ENCODE results near the gene CEP131. TPM values are rescaled to one million over a fixed set of nuclear protein-coding genes. Genes with fewer than 3 reads are reported as not detected.

Gene CEP131
- total and polyA plus RNA-seq, 3 experiments from 2014 or later, result 6.5 to 13.3 (median 13.2) TPM

GRCh38 chr17:81167638-81168037 lies 55.1 kb downstream of the CEP131 start:
- Histone ChIP-seq H3K27ac (ENCODE audit: low read depth, low read length) (no peak overlapping the region), H3K27me3 (ENCODE audit: insufficient read depth, low read length, poor library complexity, severe bottlenecking) (peaks cover 9% of the 10 kb centered on the region), H3K36me3 (ENCODE audit: insufficient read depth, low read length) (no peaks in the 10 kb centered on the region), H3K4me1 (ENCODE audit: insufficient read depth, low read length) (no peaks in the 10 kb centered on the region), H3K4me3 (ENCODE audit: low read length) (no peak overlapping the region), H3K9me3 (ENCODE audit: low read length) (no peaks in the 10 kb centered on the region)
- no peaks in the 10 kb centered on the region for H3K36me3 Mint-ChIP-seq
- H3K4me3 Mint-ChIP-seq, result no peak overlapping the region
- ChIA-PET POLR2A (no interaction called here), CTCF (no interaction called here)
- peaks cover 15 to 20% of the 10 kb centered on the region in 2 donors for H3K27me3 Mint-ChIP-seq
- H3K4me1 Mint-ChIP-seq, result peaks cover 0 to 2% (median 0%) of the 10 kb centered on the region in 3 donors
- DNase-seq, result no peak
- H3K9me3 Mint-ChIP-seq, result no peaks in the 10 kb centered on the region
- H3K27ac Mint-ChIP-seq, result no peak overlapping the region

DNA sequence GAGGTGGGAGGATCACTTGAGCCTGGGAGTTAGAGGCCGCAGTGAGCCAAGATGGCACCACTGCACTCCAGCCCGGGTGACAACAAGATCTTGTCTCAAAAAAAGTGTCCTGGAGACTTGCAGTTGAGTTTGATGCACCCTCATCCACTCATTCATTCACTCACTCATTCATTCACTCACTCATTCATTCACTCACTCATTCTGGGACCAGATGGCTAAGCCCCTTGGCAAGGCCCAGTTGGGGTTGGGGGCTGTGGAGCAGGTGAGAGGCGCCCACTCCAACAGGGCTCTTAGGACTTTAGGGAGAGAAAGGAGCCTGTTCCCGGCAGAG lies 55.6 kb downstream of the CEP131 start:
- peaks cover 15 to 23% of the 10 kb centered on the region in 2 donors for H3K27me3 Mint-ChIP-seq
- Histone ChIP-seq H3K27me3 (ENCODE audit: insufficient read depth, low read length, poor library complexity, severe bottlenecking) (peaks cover 9% of the 10 kb centered on the region), H3K4me1 (ENCODE audit: insufficient read depth, low read length) (no peaks in the 10 kb centered on the region), H3K36me3 (ENCODE audit: insufficient read depth, low read length) (no peaks in the 10 kb centered on the region), H3K4me3 (ENCODE audit: low read length) (no peak overlapping the region), H3K9me3 (ENCODE audit: low read length) (no peaks in the 10 kb centered on the region), H3K27ac (ENCODE audit: low read depth, low read length) (no peak overlapping the region)
- no peaks in the 10 kb centered on the region for H3K36me3 Mint-ChIP-seq
- H3K4me3 Mint-ChIP-seq, result peak overlapping the region in 5 of 7 donors; percentile 13 to 73 (median 30)
- no peak overlapping the region for H3K27ac Mint-ChIP-seq
- H3K4me1 Mint-ChIP-seq, result peaks cover 0 to 2% (median 0%) of the 10 kb centered on the region in 3 donors
- H3K9me3 Mint-ChIP-seq, result no peaks in the 10 kb centered on the region
- ChIA-PET POLR2A (no interaction called here), CTCF (no interaction called here)
- no peak for DNase-seq

DNA sequence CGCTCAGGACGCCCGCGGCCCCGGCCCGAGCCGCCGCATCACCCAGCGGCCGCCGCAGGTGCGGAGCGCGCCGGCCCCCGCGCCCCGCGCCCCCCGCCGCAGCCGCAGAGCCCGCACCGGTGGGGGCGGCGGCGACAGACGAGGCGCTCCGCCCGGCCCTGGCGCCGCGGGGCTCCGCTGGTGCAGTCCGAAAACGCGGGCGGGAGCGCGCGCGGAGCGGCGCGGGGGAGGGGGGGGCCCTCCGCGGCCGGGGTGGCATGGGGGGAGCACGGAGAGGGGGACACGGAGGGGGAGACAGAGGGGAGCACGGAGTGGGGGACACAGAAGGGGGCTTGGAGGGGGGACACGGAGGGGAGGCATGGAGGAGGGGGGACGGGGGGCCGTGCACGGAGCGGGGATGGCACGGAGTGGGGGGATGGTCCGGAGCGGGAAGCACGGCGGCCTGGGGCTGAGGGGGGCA lies 56.7 kb downstream of the CEP131 start, which contains the start of gene AATK:
Gene AATK (minus strand): TSS at position 189 of the 460 bp plus-strand sequence. CDS start 229 bp downstream, outside the sequence.
- Mint-ChIP-seq H3K27me3 (peaks cover 17 to 26% of the 10 kb centered on the region in 2 donors), H3K4me3 (peak within 1 kb of the TSS in 4 of 7 donors; percentile 13 to 34 (median 29)), H3K4me1 (peaks cover 0 to 5% (median 1%) of the 10 kb centered on the region in 3 donors), H3K9me3 (no peaks in the 10 kb centered on the region), H3K27ac (no peak within 1 kb of the TSS), H3K36me3 (no peaks in the 10 kb centered on the region)
- no peaks in the 10 kb centered on the region for H3K9me3 ChIP-seq (ENCODE audit: low read length)
- H3K27me3 ChIP-seq (ENCODE audit: insufficient read depth, low read length, poor library complexity, severe bottlenecking), result peaks cover 9% of the 10 kb centered on the region
- no peak for DNase-seq
- ChIA-PET POLR2A (no interaction called here), CTCF (no interaction called here)
- H3K27ac ChIP-seq (ENCODE audit: low read depth, low read length), result no peak within 1 kb of the TSS
- H3K4me1 ChIP-seq (ENCODE audit: insufficient read depth, low read length), result no peaks in the 10 kb centered on the region
- H3K36me3 ChIP-seq (ENCODE audit: insufficient read depth, low read length), result no peaks in the 10 kb centered on the region
- H3K4me3 ChIP-seq (ENCODE audit: low read length), result no peak within 1 kb of the TSS

DNA sequence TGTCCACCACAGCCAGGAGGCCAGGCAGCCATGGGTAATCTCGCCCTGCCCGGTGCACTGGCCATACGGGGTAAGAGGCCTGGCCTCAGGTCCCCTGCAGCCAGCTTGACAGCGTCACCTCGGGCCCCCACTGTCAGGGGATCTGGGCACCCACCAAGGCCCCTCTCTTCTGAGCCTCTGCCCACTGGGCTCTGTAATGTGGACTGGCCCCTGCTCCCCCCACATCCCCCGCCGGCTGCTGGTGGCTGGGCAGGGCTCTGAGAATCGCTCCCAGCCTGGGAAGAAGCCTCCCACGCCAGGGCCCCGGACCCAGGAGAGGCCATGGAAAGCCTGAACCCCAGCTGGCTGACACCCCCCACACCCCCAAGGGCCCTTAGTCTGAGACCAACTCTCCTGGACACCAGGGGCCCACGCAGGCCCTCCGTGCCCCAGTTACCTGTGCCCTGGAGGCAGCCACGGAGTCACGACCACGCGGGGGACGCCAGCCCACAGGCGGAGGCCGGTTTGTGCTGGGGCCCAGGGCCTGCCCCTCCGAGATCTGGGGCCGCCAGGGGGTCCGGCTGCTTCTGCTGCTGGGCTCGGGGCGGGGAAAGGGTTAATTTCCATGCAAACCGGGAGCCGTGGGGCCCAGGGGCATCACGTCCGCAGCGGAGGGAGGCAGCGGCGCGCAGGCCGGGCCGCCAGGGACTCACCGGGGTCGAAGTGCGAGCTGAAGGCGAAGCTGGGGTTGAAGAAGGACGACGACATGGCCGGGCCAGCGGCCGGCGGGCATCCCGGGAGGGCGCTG lies 57.3 kb downstream of the CEP131 start, which contains the start of gene PVALEF:
Gene PVALEF (plus strand): TSS at position 262 of the 787 bp plus-strand sequence. CDS start 15,720 bp downstream, outside the sequence.
- Histone ChIP-seq H3K27ac (ENCODE audit: low read depth, low read length) (no peak within 1 kb of the TSS), H3K36me3 (ENCODE audit: insufficient read depth, low read length) (no peaks in the 10 kb centered on the region), H3K4me3 (ENCODE audit: low read length) (no peak within 1 kb of the TSS), H3K27me3 (ENCODE audit: insufficient read depth, low read length, poor library complexity, severe bottlenecking) (peaks cover 9% of the 10 kb centered on the region), H3K9me3 (ENCODE audit: low read length) (no peaks in the 10 kb centered on the region), H3K4me1 (ENCODE audit: insufficient read depth, low read length) (no peaks in the 10 kb centered on the region)
- Mint-ChIP-seq H3K4me3 (peak within 1 kb of the TSS in 4 of 7 donors; percentile 29 to 44 (median 32)), H3K27me3 (peaks cover 17 to 32% of the 10 kb centered on the region in 2 donors), H3K9me3 (no peaks in the 10 kb centered on the region), H3K36me3 (no peaks in the 10 kb centered on the region), H3K4me1 (peaks cover 0 to 6% (median 1%) of the 10 kb centered on the region in 3 donors), H3K27ac (no peak within 1 kb of the TSS)
- ChIA-PET POLR2A (no interaction called here), CTCF (no interaction called here)
- DNase-seq, result no peak

GRCh38 chr17:81164371-81165245 lies 58.2 kb downstream of the CEP131 start:
- DNase-seq, result no peak
- Mint-ChIP-seq H3K4me1 (peaks cover 0 to 6% (median 1%) of the 10 kb centered on the region in 3 donors), H3K36me3 (no peaks in the 10 kb centered on the region), H3K4me3 (peak overlapping the region in 3 of 7 donors; percentile 26 to 44 (median 29)), H3K27ac (no peak overlapping the region), H3K27me3 (peaks cover 17 to 33% of the 10 kb centered on the region in 2 donors), H3K9me3 (no peaks in the 10 kb centered on the region)
- Histone ChIP-seq H3K27ac (ENCODE audit: low read depth, low read length) (no peak overlapping the region), H3K4me1 (ENCODE audit: insufficient read depth, low read length) (no peaks in the 10 kb centered on the region), H3K9me3 (ENCODE audit: low read length) (no peaks in the 10 kb centered on the region), H3K27me3 (ENCODE audit: insufficient read depth, low read length, poor library complexity, severe bottlenecking) (peaks cover 12% of the 10 kb centered on the region), H3K36me3 (ENCODE audit: insufficient read depth, low read length) (no peaks in the 10 kb centered on the region), H3K4me3 (ENCODE audit: low read length) (no peak overlapping the region)
- ChIA-PET CTCF (no interaction called here), POLR2A (no interaction called here)

DNA sequence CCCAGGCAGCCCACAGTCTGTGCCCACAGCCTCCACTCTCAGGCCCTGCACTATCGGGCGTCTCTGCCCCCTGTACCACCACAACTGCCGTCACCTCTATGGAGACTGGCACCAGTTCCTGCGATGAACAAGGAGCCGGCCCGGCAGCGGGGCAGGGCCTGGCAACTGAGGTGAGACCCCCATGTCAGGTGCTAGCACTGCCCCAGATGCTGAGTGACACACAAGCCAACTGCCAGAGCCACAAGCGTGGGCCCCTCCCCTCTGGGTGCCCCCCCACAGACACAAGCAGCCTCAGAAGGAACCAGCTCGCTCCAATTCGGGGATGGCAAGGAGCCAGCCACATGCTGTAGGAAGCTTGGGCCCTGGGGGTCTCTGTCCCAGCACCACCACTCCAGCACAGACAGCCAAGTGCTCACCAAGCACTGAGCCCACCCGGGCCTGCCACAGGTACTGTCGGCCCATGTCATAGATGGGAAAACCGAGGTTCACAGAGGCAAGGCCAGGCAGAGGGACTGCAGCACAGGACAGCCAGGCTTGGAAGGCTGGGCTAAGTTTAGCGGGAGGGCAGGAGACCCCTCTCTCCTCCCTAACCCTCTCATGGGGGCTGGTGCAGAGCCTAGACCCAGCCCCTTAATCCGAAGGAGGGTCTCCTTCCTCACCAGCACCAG lies 58.9 kb downstream of the CEP131 start:
- no peak overlapping the region for H3K4me3 ChIP-seq (ENCODE audit: low read length)
- H3K4me1 Mint-ChIP-seq, result peaks cover 0 to 6% (median 1%) of the 10 kb centered on the region in 3 donors
- no peaks in the 10 kb centered on the region for H3K4me1 ChIP-seq (ENCODE audit: insufficient read depth, low read length)
- H3K27ac ChIP-seq (ENCODE audit: low read depth, low read length), result no peak overlapping the region
- no peak overlapping the region for H3K4me3 Mint-ChIP-seq
- no peaks in the 10 kb centered on the region for H3K9me3 Mint-ChIP-seq
- DNase-seq, result no peak
- H3K27me3 Mint-ChIP-seq, result peaks cover 17 to 36% of the 10 kb centered on the region in 2 donors
- POLR2A ChIA-PET, result no interaction called here
- H3K27me3 ChIP-seq (ENCODE audit: insufficient read depth, low read length, poor library complexity, severe bottlenecking), result peaks cover 14% of the 10 kb centered on the region
- H3K36me3 ChIP-seq (ENCODE audit: insufficient read depth, low read length), result no peaks in the 10 kb centered on the region
- no peak overlapping the region for H3K27ac Mint-ChIP-seq
- no peaks in the 10 kb centered on the region for H3K36me3 Mint-ChIP-seq
- CTCF ChIA-PET, result no interaction called here
- no peaks in the 10 kb centered on the region for H3K9me3 ChIP-seq (ENCODE audit: low read length)

DNA sequence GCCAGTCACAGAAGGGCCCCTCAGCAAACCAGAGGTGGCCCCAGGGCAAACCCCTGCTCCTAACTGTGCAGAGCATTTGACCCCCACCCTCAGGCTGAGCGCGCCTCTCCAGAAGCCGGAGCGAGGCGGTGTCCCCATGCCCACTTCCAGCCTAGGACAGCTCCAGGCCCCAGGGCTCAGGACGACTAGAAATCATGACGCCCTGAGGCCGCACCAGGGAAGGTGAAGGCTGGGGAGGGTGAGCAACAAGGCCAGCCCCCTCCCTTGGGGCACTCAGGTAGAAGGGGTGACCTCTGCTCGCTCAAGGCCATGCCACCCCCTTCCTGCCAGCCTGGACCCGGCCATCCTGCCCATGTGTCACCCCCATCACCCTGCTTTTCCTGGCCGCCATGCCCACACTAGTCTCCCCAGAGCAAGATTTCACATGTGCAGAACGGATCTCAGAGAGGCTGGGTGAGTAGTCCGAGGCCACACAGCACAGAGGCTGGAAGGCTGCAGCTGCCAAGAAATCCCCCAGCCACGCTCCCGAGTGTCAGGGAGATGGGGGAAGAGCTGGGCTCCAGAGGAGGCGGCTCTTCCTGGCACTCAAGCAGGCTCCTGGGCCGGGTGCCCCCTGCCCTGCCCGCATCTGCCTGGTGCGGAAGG lies 59.6 kb downstream of the CEP131 start:
- Mint-ChIP-seq H3K27me3 (peaks cover 17 to 39% of the 10 kb centered on the region in 2 donors), H3K9me3 (no peaks in the 10 kb centered on the region), H3K4me1 (peaks cover 0 to 6% (median 1%) of the 10 kb centered on the region in 3 donors), H3K27ac (no peak overlapping the region), H3K36me3 (no peaks in the 10 kb centered on the region), H3K4me3 (no peak overlapping the region)
- CTCF ChIA-PET, result no interaction called here
- Histone ChIP-seq H3K36me3 (ENCODE audit: insufficient read depth, low read length) (no peaks in the 10 kb centered on the region), H3K9me3 (ENCODE audit: low read length) (no peaks in the 10 kb centered on the region), H3K27me3 (ENCODE audit: insufficient read depth, low read length, poor library complexity, severe bottlenecking) (peaks cover 14% of the 10 kb centered on the region), H3K4me1 (ENCODE audit: insufficient read depth, low read length) (no peaks in the 10 kb centered on the region), H3K4me3 (ENCODE audit: low read length) (no peak overlapping the region), H3K27ac (ENCODE audit: low read depth, low read length) (no peak overlapping the region)
- DNase-seq, result no peak
- POLR2A ChIA-PET, result no interaction called here

Measured in CD8-positive, alpha-beta memory T cell (primary cell).